Hematopoietic multipotent progenitor cell (in vitro differentiated cells): ENCODE results near the gene AFAP1L1. TPM values are rescaled to one million over a fixed set of nuclear protein-coding genes. Genes with fewer than 3 reads are reported as not detected.
"Not testable (repeated sequence)": the region's sequence is repeated elsewhere in the genome, so short reads cannot be mapped to it uniquely, and the experiment has no call there.

ENCODE experiments used
- DNase-seq, 3 donors: peaks; one replicate each; pipeline ENCODE4 v3.0.0-alpha.2; 2011 to 2015; ENCODE audit warnings: low read depth in 2 of 3, low spot score in 2 of 3
- total RNA-seq: library from RNA; depleted of rRNA; stranded (reverse); fragments of >200 nt; gene quantifications from one replicate; pipeline ENCODE4 v1.2.3, GENCODE V29; 2012

Gene AFAP1L1
- total RNA-seq, 1 donor = 1.9 TPM

DNA sequence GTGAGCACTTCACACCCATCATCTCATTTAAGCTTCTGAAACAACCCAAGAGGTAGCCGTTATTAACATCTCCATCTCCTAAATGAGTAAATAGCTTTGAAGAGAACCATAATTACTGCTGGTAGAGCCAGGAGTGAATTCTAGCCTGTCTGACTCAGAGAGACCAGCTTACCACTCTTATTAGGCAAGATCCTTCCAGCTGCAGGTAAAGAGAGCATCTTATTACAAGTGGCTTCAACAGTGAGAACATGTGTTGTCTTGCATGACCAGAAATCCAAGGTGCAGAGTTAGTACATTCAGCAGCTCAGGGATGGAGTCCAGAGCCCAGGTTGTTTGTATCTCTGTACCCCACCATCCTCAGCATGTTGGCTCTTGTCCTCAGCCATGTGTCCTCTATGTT, 10.9 kb upstream of the AFAP1L1 start:
- DNase-seq = no peak

DNA sequence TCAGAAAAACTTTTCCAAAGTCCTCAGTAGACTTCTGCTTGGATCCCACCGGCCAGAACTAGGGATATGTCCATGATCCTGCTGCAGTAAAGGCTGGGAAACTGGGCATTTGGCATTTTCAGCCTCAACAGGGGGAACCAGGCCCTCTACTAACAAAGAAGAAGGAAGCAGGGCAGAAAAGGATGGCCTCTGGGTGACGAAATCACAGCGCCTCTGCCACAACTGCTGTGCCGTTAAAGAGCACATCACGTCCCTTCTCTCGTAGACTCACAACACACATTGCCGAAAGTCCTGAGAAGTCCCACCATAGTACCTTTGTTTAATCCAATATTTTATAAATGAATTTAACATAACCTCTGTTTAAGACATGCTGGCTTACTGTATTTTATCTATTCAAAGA, 10.4 kb upstream of the AFAP1L1 start:
- DNase-seq = no peak

DNA sequence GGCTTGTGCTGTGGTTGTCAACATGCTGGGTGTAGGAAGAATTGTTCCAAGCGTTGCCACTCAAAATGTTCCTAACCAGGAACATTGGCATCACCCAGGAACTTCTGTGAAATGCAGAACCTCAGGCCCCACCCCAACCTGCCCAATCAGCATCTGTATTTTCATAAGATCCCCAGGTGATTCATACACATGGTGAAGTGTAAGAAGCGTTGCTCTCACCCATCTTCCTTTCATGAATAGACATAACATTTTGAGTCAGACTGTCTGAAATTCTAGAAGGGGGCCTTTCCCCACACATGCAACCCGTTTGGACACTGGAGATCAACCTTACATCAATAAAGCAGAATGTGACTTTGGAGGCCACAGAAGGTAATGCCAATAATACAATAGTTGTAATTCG, 9.3 kb upstream of the AFAP1L1 start:
- DNase-seq = no peak

DNA sequence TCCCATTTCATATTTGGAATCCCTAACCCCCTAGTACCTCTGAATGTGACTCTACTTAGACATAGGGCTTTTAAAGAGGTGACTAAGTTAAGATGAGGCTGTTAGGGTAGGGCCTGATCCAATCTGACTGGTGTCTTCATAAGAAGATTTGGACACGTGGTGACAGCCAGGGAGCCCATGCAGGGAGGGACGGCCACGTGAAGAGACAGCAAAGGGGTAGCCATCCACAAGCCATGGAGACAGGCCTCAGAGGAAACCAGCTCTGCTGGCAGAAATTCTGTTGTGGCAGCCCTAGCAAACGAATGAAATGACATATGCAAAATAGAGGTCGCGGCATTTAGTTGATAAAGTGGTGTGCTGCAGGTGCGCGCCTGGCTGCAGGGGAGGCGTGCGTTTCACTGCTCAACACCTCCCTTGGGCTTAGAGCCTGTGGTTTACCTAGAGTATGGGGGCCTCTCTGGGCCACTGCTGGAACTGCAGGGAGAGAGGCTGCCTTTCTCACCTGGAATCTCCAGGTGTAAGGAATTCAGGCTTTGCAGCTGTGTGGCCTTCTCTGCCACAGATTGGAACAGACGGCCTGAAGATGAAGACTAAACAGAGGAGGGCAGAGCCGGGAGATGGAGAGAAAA, 7.1 kb upstream of the AFAP1L1 start:
- peak in 1 of 3 donors; percentile 41 for DNase-seq

DNA sequence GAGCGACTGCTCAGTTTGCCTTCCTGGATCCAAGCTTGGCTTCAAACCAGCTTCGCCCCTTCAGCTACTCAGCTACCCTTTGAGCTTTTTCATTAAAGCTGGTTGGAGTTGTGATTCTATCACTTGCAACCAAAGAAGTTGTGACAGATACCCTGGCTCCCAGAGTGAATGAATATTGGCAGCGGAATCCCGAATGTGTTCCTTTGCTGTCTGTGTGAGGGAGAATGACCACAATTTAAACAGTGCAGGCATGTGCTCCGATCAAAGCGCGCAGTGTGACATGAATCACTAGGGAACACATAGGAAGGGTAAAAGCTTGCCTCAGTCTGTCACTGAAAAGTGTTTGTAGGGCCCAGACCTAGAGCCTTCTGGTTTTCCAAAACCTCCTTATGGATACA, 6.6 kb upstream of the AFAP1L1 start:
- DNase-seq = no peak

DNA sequence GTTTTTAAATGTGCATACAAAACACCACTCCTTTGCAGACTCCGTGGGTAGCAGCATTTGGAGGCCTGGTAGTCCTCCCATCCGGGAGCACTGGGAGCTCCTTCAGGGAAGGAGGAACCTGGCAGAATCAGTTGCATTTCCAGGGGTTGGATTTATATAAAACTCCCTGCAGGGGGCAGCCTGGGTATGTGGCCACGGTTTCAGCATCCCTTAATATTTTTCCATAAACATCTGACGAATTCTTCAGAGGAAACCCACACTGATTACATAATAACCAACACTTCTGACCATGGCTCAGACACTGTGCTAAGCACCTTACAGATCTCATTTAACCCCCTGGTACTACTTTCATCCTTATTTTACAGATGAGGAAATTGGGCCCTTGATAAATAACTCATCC, 6.1 kb upstream of the AFAP1L1 start:
- DNase-seq = peak in 2 of 3 donors; percentile 24 to 43

DNA sequence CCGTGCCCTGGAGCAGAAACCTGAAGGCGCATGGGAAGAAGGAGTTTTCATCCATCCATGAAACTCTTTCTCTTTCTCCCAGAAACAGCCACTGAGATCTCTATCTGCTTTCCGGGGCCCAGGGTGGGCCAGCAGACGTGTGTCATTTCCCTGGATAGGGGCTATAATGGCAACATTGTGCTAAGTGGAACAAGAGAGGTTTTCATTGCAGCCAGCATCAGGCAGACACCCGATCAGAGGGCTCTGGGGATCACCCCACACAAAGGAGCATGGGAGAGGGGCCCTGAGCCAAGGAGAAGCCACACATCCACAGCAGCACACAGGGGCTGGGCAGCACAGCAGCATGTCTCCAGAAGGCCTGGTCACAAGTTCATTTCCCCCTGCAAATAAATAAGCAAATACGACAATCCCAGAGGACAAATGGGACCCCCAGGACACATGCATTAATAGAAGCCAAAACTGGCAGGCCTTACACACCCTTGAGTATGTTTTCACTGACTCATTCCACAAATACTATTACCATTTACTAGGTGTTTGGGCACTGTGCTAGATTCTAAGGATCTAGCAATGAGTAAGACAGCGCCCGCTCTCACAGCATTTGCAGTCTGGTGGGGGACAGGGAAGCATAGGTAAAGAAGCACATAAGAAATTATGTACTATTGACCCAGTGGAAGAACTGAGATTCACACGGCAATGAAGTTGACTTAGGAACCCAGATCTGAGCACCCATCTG, 4.3 kb upstream of the AFAP1L1 start:
- DNase-seq = no peak

DNA sequence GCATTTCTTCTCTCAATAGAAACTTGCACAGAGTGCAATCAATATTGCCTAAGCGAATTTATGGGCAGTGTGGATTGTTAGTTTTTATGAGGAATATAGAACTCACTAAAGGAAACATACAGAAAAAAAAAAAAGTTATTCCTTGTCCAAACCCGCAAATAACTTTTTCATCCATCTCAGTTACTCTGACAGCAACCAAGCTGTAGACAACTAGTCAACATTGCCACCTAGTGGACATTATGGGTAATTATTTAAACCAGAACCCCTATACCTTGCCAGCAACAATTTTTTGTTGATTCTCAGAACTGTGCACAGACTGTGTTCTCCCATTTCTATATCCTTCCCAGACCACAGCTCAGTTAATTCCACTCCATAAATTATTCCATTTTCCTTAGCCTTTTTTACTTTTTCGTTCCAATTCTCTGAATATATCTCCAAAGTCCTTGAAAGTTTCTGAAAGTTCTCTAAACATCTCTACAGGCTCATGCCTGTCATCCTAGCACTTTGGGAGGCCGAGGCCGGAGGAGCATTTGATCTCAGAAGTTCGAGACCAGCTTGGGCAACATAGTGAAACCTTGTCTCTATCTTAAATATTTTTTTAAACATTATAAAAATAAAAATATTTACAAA, 2.6 kb upstream of the AFAP1L1 start:
- DNase-seq = peak in 2 of 3 donors; percentile 42 to 74

GRCh38 chr5:149271195-149271715, 404 bp upstream of the AFAP1L1 start:
- DNase-seq = peak in 1 of 3 donors; percentile 17

DNA sequence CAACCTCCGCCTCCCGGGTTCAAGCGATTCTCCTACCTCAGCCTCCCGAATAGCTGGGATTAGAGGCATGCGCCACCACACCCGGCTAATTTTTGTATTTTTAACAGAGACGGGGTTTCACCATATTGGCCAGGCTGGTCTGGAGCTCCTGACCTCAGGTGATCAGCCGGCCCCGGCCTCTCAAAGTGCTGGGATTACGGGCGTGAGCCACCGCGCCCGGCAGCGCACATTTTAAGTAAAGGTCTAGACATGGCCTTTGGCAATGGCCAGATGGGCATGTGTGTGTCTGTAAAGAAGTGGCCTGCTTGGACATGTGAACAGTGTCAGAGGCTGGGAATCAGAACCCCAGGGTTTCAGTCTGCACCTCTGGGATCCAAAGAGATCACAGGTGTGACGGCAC, 1.1 kb downstream of the AFAP1L1 start:
- not testable (repeated sequence) for DNase-seq

GRCh38 chr5:149273237-149273636, 1.6 kb downstream of the AFAP1L1 start:
- DNase-seq = no peak

- DNase-seq = no peak
Observed at GRCh38 chr5:149273950-149274349, 2.3 kb downstream of the AFAP1L1 start.

- no peak for DNase-seq
Observed at GRCh38 chr5:149274939-149275338, 3.3 kb downstream of the AFAP1L1 start.

GRCh38 chr5:149277801-149278200, 6.1 kb downstream of the AFAP1L1 start:
- DNase-seq = no peak

DNA sequence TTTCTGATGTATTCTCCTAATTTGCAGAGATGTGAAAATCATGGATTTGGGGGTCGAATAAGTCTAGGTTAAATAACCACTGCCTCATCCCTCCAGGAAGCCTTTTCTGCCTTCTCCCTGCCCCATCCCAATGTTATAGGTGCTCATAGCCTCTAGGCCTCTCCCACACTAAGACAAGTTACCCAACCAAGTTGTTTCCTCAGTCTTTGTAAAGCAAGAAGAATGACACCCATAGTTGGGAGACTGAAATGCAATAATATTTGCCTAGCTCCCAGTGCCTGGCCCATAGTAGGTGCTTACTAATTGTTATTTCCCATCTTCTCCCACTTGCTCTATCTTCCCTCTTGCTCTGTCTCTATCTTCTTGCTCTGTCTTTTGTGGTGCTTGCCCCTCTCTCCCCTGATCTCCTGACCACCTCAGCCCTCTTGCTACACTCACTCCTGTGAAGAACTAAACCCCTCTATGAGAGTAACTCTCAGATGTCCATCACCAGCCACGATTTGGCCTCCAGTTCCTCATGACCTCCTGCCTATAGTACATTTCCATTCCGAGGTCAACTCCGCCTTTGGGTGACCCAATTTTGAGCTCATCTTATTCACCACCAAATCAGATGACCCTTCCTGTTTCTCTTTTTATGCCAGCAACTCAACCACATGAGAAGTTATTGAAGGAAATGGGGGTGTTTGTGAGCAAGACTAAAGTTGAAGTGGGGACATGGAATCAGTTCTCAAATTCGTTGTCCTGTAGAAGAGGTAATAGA, 7.0 kb downstream of the AFAP1L1 start:
- no peak for DNase-seq

- DNase-seq = no peak
Observed at GRCh38 chr5:149279661-149280060, 8.0 kb downstream of the AFAP1L1 start.

GRCh38 chr5:149280124-149280523, 8.5 kb downstream of the AFAP1L1 start:
- DNase-seq = no peak

DNA sequence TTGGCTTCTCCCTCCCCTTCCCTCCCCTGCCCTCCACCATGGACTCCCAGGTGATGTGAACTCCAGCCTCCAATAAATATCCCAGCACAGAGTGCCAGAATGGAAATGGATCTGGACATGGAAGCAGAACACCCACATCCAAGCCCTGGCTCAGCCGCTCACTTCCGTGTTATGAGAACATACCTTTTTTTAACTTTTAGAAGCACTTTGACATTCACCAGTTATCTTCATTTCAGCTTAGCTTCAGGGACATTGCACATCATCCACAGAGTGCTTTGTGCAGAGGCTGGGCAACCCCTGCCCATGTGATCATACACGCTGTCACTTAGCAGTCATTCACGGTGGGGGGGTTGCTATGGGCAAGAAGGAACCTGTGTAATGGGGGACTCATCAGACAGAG, 9.1 kb downstream of the AFAP1L1 start:
- DNase-seq = no peak

DNA sequence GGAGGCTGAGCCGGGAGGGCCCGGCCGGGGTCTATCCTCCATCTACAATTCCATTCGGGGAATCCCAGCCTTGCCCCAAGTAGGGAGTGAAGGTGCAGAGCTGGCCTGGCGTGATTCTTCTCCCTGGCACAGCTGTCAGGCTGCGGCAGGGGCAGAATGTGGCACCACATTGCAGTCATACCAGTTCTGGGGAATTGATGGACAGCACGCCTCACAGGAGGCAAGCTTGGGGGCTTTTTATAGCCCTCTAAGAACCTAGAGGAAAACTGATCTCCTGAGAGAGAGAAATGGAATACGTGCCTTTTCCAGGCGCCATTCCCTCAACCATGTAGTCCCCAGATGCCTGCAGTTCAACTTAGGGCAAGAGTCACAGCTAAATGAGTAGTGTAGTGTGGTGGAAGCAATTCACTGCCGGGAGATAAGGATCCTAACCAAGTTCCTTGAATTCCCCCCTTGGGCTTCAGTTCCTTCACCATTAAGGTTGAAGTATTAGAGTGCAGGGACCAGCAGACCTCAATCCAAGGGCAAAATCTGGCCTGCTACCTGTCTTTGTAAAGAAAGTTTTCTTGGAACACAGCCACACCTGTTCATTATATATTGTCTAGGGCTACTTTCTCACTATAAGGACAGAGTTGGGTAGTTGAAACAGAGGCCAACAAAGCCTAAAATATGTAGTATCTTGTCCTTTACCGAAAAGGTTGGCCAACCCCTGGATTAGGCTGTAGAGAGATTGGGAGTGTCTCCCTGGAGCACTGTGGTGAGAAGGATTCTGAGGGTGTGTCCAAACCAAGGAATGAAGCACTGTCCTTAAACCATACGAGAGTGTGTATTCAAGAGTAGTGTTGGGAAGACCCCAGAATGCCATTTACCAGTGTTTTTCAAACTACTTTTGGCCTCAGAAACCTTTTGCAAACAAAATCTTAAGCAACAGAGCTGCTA, 10.6 kb downstream of the AFAP1L1 start:
- no peak for DNase-seq

GRCh38 chr5:149282966-149283332, 11.3 kb downstream of the AFAP1L1 start:
- no peak for DNase-seq
